Epidermal melanocyte (primary cell): ENCODE measurements around the gene BRD4.

ENCODE experiments used
- DNase-seq: peaks from one replicate; pipeline ENCODE4 v3.0.0; 2011; ENCODE audit warnings: low spot score; ENCODE audit not compliant: insufficient read length

Gene BRD4

DNA sequence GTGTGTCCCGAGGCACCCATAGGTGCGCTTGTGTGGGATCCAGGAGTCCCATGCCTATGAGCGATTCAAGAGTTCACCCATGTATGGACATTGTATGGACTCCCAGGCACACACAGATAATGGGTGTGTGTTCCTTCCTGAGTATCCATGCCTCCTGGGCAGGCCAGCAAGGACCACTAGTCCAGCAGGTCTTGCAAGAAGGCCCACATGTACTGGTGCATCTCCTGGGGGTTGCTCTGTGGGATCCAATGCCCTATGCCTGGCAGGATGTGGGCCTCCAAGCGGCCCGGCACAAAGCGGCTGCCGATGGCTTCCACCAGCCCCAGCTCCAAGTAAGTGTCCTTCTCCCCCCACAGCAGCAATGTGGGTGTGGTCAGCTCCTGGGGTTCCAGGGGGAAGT, 105.1 kb downstream of the BRD4 start:
- peak; percentile 7 for DNase-seq

DNA sequence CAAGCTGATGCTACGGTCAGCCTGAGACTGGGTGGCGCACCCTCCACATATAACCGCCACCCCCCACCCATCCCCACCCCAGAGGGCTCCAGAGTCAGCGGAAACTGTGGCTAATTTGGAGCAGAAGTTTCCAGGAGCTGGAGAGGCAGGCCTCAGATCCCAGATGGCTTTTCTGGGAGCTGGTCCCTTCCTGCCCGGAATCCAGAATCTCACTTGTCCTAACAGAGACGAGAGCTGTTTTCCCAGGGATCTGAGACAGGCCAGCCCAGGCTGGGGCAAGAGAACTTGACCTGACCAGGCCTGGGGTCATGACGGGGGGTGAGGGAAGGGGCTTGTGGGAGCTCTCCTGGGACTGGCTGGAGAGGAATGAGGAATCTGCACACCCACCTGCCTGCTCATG, 106.6 kb downstream of the BRD4 start:
- no peak for DNase-seq

DNA sequence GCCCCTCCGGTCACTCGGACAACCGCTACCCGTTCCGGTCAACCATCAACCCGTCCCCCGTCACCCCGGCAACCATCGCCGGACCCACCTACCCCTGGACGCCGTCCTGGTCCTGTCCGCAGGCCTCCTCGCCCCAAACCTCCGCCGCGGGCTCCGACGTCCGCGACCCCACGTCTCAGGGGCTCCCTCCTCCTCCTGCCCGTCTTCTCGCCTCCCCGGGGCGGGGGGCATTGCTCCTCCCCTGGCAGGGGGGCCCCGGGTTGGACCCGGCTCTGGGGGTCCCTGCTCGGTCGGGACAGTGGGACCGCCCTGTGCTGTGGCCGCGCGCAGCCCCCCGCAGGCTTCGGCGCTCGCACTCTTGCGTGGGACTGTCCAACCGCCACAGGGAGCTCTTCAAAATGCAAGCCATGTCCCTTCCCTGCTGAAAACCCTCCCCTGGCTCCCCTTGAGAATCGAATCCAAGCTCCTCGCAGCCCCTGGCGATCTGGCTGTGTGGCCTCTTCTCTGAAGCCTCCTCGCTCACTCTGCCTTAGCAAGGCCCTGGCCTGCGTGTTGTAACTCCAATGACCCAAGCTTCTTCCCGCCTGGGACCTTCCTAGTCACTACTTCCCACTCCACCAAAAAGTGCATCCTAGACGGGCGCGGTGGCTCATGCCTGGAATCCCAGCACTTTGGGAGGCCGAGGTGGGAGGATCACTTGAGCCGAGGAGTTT, 108.5 kb downstream of the BRD4 start:
- peak; percentile 12 for DNase-seq

DNA sequence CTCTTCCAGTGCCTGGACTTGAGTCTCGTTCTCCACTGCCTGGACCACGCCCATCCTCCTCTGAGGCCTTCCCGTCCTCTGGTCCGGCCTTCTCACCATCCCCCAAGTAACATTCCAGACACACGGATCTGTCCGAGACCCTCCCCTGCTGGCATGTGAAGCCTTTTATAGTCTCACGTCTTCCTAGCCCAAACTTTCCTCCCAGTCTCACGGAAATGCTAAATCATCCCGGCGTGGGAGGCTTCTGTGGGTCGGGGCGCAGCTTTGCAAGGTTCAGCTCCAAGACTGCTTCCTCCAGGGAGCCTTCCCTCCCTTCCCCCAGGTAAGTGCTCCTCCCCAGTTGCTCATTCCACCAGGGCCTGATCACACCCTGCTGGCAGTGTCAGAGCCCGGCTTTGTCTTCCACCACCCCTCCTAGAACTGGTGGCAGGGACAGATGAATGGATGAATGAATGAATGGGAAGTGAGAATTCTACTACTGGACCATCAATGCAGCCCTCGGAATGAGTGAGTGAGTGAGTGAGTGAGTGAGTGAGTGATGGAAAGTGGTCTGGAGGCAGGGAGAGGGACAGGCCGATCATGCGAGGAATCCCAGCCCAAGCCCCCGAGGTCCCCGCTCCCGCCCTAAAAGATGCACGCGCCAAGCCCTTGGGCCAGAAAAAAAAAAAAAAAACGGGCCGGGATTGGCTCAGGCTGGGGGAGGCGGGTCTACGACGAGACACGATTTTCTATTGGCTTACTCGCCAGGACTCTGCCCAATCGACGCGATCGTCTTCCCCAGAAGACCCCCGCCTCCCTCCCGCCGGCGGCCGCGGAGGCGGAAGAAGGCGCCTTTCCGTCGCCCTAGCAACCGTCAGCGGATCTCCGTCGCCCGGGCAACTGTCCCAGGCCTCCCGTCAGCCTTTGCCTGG, 109.3 kb downstream of the BRD4 start:
- DNase-seq = peak; percentile 99

DNA sequence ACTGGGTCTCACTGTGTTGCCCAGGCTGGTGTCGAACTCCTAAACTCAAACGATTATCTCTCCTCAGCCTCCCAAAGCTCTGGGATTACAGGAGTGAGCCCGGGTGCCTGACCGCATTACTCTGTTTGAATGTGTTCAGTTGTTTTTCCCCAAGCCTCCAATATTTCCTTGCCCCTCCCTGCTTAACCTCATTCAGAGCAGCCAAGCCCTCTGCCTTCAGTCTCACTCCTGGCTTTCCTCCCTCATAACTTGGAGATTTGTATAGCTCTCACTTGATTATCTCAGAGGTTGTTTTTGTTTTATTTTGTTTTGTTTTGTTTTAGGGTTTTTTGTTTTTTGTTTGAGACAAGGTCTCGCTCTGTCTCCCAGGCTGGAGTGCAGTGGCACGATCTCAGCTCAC, 111.5 kb downstream of the BRD4 start:
- no peak for DNase-seq

DNA sequence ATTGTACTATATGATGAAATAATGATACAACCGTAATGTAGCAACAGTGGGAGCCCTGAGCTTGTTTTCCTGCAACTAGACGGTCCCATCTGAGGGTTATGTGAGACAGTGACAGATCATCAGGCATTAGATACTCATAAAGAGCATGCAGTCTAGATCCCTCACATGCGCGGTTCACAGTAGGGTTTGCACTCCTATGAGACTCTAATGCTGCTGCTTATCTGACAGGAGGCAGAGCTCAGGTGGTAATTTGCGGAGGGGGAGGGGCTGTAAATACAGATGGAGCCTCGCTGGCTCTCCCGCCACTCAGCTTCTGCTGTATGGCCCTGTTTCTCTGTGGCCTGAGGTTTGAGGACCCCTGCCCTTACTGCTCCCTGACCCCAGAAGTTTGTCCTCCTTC, 113.8 kb downstream of the BRD4 start:
- no peak for DNase-seq

DNA sequence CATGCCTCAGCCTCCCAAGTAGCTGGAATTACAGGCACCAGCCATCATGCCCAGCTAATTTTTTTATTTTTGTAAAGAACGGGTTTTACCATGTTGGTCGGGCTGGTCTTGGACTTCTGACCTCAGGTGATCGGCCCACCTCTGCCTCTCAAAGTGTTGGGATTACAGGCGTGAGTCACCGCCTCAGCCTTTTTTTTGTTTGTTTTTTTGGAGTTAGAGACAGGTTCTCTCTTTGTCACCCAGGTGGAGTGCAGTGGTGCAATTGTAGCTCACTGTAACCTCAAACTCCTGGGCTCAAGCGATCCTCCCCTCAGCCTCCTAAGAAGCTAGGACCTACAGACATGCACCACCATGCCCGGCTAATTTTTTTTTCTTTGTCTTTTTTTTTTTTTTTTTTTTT, 116.0 kb downstream of the BRD4 start:
- DNase-seq = no peak

DNA sequence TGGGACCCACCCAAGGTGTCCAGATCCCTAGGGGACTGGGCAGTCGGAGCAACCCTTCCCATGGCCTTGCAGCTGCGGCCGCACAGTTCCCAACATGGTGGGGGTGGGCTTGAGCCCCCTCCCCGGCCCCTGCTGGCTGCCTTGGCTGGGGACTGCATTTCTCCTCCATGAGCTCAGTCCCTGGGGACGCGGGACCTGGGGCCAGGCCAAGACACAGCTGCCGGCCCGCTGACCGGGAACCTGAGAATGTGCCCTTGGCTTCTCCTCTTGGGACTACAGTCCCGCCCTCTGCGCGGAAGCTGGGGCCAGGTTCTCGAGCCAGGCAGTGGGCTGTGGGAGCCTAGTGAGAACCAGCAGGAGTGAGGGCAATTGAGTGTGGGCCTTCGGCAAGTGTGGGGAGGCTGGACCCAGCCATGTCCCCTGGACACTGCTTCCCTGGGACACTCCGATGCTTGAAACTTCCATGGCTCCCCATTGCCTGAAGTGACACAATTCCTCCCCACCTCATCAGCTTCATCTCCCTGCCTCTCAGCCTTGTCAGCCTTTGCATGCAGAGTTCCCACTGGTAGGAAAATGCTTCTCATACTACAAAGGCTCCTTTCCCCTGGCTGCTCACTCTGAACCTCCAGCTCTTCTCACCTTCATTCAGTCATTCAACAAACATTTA, 118.5 kb downstream of the BRD4 start:
- DNase-seq = no peak

DNA sequence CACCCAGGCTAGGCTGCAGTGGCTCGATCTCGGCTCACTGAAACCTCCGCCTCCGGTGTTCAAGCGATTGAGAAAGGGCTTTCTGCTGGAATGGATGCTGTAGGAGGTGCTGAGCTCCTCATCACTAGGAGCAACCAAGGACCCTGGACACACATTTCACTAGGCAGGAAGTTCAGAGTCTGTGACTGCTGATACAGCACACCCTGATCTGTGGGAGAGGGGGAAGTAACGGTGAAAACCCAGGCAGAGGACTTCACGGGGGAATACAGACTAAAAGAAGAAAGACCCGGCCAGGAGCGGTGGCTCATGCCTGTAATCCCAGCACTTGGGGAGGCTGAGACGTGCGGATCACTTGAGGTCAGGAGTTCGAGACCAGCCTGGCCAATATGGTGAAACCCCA, 119.6 kb downstream of the BRD4 start:
- DNase-seq = no peak

DNA sequence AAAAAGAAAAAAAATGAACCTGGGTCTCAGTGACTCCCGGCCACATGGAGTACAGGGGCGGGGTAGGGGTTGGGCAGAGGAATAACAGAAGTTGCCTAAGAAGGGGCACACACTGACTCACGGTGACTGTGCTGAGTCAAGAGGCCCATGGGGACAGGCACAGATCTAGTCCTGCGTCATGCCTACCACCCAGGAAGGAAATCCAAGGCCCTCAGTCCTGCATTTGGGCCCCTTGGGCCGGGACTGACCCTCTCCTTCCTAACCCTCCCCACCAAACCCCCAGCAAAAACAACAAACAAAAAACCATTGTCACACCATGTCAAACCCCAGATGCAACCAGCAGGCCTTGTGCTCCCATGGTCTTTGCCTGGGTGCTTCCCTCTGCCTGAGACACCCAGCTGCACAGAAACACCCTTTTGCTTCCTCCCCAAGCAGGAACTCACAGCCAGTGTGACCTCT, 122.0 kb downstream of the BRD4 start:
- no peak for DNase-seq

DNA sequence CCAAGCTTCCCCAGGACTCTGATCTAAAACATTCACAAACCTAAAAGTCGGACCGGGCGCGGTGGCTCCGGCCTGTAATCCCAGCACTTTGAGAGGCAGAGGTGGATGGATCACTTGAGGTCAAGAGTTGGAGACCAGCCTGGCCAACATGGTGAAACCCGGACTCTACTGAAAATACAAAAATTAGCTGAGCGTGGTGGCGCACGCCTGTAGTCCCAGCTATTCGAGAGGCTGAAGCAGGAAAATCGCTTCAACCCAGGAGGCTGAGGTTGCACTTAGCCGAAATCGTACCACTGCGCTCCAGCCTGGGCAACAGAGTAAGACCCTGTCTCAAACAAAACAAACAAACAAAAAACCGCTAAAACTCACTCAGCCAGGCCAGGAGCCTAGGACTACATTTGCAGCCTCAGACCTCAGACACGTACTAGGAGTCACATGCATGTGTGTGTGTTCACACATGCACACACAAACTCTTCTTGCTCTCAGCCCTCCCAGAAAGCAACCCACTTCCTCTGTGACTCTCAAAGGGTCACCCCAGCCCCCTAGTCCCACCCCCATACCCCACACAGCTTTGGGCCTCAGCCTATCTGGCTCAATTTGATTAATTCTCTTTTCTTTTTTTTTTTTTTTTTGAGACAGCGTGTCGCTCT, 130.8 kb downstream of the BRD4 start:
- DNase-seq = no peak

DNA sequence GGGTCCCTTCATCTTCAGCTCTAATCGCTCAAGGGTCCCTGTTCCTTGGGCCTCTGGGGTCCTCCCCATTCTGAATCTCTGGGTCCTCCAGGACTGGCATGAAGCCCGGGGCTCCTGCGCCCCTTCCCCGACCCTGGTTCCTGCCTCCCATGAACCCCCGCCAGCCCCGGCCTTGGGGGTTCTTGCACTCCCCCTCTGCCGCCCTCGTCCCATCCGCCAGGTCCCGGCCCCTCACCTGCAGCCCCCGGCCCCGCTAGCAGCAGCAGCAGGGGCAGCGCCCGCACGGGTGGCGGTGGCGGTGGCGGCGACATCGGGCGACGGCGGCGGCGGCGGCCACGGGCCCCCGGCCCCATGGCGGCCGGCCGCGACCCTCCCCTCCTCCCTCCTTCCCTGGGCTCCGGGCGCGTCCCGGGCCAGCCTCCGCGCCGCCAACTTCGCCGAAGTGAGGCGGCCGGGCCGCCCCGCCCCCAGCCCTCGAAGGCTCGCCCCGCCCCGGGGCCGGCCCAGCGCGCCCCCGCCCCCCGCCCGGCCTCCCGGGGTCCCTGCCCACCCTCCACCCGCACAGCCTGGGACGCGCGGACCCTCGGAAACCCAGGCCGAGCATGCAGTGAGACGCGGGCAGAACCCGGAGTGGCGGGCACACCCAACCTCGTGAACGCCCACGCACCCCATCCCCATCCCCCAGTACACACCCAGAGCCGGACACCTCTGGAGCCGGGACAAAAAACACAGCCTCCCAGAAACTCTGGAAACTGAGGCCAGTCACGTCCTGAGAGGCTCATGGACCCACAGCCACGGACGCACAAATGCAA, 131.6 kb downstream of the BRD4 start, which contains the start of gene NOTCH3:
NOTCH3 (minus strand) TSS at position 443 of the 812 bp plus-strand sequence; CDS start at position 353, 90 bp downstream.
- no peak for DNase-seq

DNA sequence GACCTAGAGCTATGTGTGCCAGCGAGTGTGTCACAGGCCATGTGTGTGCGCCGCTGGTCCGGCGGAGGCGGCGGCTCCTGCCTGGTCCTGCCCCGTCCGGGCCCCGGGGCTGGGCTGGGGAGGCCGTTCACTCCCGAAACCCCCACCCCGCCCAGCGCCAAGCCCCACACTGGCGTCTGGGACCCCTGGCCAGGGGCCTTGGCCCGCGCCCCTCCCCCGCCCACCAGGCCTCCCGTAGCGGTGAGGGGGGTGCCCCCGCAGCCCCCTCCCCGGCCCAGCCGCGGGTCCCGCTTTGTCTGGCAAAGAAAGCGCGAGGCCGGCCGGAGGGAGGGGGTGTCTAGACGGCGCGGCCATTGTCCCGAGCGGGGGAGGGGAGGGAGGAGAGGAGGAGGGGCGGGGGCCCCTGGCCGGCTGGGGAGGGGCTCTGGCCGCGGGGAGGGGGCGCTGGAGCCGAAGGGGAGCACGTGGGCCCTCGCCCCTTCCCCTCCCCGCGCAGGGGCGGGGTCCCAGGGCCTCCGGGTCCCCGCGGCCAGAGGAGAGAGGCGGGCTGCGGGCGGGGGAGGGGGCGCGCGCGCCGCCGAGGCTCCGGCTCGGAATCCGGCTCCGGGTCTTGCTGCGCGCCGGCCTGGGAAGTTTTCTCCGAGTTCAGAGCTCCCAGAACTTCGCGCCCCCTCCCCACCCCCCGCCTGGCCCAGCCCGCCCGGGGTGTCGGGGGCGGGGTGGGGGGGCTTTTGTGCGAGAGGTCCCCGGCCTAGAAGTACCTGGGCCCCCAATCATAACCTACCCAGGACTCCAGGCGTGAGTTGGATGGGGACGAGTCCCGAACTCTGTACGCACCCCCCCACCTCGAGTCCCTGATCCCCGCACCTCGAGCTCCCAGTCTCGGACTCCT, 132.4 kb downstream of the BRD4 start:
- DNase-seq = no peak

DNA sequence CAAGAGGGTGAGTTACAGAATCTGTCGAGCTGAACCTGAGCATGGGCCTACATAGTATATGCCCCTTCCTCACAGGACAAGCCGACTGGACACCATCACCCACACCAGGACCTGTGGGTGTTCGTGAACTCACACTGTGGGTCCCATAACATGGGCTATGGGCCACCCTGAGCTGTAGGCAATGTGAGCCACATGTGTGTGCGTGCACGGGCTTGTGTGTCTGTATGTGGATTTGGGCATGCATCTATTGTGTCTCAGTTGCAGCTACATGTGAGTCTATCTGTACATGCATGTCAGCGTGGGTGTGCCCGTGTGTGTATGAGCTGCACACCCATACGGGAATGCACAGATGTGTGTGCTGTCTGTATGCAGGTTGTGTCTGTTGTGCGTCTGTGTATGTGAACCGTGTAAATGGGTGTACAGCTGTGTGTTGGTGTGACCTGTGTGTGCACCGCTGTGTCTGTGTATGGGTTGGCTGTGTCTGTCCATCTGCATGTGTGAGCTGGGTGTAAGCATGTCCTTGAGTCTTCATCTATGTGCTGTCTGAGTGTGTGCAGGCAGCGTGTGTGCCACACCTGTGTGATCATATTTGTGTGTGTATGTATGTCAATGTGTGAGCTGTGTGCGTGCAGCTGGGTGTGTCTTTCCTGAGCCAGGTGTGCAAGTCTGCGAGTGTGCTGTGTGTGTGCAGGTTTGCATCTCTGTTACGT, 133.2 kb downstream of the BRD4 start:
- DNase-seq = no peak

DNA sequence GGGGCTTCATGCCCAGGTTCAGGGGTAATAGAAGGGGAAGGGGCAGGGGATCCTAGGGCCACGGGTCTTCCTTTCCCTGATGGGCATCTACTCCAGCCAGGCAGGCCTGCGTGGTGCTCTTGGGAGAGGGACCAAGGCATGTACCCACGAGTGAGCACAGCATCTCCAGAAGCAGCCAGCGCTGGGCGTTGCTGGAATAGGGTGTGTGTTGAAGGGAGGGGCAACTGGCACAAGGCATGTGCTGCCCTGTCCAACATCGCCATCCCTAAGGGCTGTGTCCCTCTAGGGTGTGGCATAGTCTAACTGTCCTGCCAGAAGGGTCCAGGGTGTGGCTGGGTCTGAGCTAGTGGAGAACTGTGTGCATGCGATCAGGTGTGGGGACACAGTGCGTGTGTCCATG, 134.4 kb downstream of the BRD4 start:
- no peak for DNase-seq

DNA sequence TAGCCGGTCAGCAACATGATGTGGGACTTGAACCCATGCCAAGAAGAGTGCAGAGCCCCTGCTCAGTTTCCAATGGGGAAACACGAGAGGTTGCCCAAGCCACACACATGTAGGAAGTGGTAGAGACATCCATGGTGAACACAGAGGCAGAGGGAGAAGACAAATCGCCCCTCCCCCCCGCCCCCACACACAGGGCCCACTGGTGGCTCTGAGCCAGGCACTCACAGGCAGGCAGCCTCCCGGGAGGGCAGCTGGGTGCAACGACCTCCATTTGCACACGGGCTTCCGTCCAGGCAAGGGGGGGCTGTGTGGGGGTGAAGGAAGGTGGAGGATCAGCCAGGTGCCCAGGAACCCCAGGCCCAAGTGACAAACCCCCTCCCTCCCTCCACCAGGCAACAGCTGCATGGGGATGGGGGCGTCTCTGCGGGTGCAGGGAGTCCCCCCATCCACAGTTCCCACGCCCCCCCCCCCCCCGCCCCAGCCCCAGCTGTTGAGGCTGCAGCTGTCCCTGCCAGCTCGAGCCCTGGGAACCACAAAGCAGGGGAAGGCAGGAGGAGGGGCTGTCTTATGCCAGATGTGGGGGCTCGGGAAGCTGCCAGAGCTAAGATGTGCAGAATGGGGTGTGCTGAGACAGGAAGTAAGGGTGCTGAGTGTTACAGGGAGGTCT, 134.9 kb downstream of the BRD4 start:
- no peak for DNase-seq

DNA sequence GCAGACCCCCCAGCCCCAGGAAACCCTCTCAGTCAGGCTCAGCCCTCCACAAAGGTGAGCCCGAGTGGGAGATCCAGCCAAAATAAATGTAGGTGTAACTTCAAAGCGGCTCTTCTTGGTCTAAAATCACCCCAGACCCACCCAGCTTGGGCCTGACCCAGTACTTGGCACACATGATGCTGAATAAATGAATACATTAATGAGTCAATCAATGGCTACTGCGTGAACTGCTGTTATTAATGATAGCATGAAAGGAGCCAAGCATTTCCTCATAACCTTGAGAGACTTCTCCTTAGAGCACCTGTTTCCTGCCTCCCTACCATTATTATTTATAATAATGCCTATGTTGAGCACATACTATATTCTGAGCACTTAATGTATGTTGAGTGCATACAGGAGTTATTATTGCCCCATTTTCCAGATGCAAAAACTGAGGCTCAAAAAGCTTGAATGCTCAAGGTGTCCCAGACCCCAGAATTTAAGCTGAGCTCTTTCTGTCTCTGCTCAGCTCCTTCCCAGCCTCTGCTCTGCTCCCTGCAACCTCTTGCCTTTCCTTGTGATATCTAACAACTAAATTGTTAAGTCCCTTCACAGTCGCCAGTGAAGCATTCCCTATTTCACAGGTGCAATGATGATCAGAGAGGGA, 135.9 kb downstream of the BRD4 start:
- no peak for DNase-seq
